Measurements from ENCODE around the gene ARSG. TPM values are rescaled to one million over a fixed set of nuclear protein-coding genes. Genes with fewer than 3 reads are reported as not detected.

The ARSG gene
- total and polyA plus RNA-seq, 10 of the 15 experiments (the other 5 are each of a cell fraction or from before 2014, with no cell fraction given), result 2.9 to 13.5 (median 7.6) TPM

DNA sequence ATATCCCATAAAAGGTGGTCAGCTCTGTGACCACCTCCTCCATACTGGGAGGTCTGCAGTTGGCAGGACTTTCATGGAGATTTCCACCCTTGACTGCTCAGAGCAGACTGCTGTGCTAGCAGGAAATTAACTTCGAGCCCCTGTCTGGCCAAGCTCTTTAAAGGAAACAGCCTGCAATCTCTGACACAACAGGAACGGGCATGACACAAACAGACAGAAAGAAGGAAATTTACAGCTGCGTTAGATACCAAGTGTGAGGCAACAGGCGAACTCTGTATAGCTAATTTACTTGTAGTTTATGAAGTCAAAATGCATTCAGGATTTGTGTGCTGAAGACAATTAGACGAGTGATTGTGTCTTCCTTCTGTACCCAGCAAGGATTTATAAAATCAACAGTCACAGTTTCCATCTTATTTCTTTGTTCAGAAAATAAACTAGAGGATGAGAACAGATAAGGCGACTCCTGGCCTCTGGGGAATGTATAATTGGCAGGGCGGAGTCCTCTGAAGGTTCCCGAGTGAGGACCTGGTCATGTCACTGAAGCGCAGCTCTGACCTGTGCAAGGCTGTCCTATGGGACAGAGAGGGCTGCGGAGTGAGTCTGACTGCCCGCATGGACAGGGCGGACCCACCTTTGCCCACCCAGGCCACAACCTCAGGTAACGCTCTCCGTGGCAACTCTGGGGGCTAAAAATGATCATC is 149.9 kb downstream of the ARSG start:
- in situ Hi-C loops (cut with MboI), result no loop called here
- POLR2A ChIA-PET, result interaction anchor here (0.7 kb wide), 1 partner anchor 15 kb away, joined by 3 read pairs; no protein-coding TSS in a partner anchor
- intact Hi-C loops (cut with micrococcal nuclease; ENCODE audit: unreplicated experiment), result no loop called here
- Histone ChIP-seq H3K27me3 (replicated peaks in 1 of 2; ENCODE audit: control insufficient read depth in 2 of 2, insufficient read depth in 2 of 2, low read length in 1 of 2) (no peaks in the 10 kb centered on the region), H3K4me3 (no peak overlapping the region), H3K9me3 (replicated peaks; ENCODE audit: control insufficient read depth, insufficient read depth, low read length) (no peaks in the 10 kb centered on the region), H4K20me1 (ENCODE audit: control insufficient read depth, insufficient read depth) (no peaks in the 10 kb centered on the region), H3K79me2 (ENCODE audit: control insufficient read depth, insufficient read depth, low read length) (no peaks in the 10 kb centered on the region), H3K9ac (ENCODE audit: control insufficient read depth, insufficient read depth, low read length) (no peak overlapping the region), H3K4me1 (ENCODE audit: control insufficient read depth, insufficient read depth, low read length) (peaks cover 31% of the 10 kb centered on the region), H3K27ac (ENCODE audit: control insufficient read depth, insufficient read depth) (no peak overlapping the region), H2AFZ (ENCODE audit: control insufficient read depth, low read depth, low read length) (no peak overlapping the region), H3K36me3 (ENCODE audit: control insufficient read depth in 2 of 2, insufficient read depth in 2 of 2, low read length in 1 of 2) (no peaks in the 10 kb centered on the region; a peak in 1 of 4 replicates), H3K4me2 (ENCODE audit: control insufficient read depth, insufficient read depth) (no peak overlapping the region)
- SMC1A ChIA-PET (ENCODE audit: uncharacterized antibody, unreplicated experiment), result interaction anchor here (2.0 to 16.5 kb wide), 3 partner anchors 9 to 178 kb away, joined by 5 to 288 read pairs (median 6); partner anchors contain the start of gene WIPI1
- no peak for ATAC-seq
- no TSS peak for BruUV-seq (replicated peaks)
- WGBS (ENCODE audit: insufficient coverage, insufficient replicate concordance, low lambda C conversion rate, missing lambda C conversion rate), result 76% methylated on average over 14 of the region's 14 CpGs
- RAD21 ChIA-PET (ENCODE audit: unreplicated experiment), result interaction anchor here (6.0 to 11.5 kb wide), 2 partner anchors 18 to 178 kb away, joined by 35 to 157 read pairs; partner anchors contain the start of gene WIPI1
- FAIRE-seq, result no peak
- CTCF ChIA-PET, result interaction anchor here (1.0 to 15.1 kb wide), 4 partner anchors 8 to 240 kb away, joined by 3 to 222 read pairs (median 4); partner anchors contain the start of gene WIPI1
- DNase-seq (ENCODE audit: low read depth, low spot score), result no peak
- no peak for TF ChIP-seq MYC (IDR thresholded peaks at IDR 0.05; ENCODE audit: insufficient read depth, insufficient read length, insufficient replicate concordance, low read length, severe bottlenecking)
- TF ChIP-seq ETV6 (conservative IDR thresholded peaks at IDR 0.05 in 1 of 2, IDR thresholded peaks at IDR 0.05 in 1 of 2; ENCODE audit: borderline replicate concordance in 1 of 2, low read depth in 1 of 2), result no peak

DNA sequence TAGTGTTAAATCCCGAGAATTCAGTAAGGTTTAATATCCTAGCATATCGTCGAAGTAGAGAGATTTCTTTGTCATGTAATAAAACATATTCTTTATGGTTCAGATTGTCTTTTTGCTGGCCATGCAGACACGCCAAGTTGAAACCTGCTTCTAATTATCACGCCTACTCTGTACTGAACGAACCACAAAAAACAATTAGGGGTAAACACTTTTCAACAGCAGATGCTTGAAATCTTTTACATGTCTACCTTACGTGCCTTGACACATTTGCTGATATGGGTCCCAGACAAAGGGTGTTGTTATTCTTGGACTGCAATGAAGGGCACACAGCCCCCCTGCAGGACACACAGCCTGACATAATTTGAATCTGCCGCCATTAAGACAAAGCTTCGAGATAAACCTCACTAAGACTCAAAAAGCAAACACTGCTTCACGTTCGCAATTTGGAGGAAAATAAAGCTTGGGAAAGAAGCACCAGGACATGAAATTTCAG is 152.7 kb downstream of the ARSG start:
- H2AFZ ChIP-seq (ENCODE audit: control insufficient read depth, low read depth, low read length), result no peak overlapping the region
- H3K4me2 ChIP-seq (ENCODE audit: control insufficient read depth, insufficient read depth), result no peak overlapping the region
- no peaks in the 10 kb centered on the region; a peak in 2 of 4 replicates for H3K36me3 ChIP-seq (ENCODE audit: control insufficient read depth in 2 of 2, insufficient read depth in 2 of 2, low read length in 1 of 2)
- H3K9me3 ChIP-seq (replicated peaks; ENCODE audit: control insufficient read depth, insufficient read depth, low read length), result no peaks in the 10 kb centered on the region
- ChIA-PET SMC1A (ENCODE audit: uncharacterized antibody, unreplicated experiment) (interaction anchor here (16.5 kb wide), 1 partner anchor 16 kb away, joined by 288 read pairs; the partner anchor contains the start of gene WIPI1), CTCF (interaction anchor here (0.6 to 15.1 kb wide), 4 partner anchors 12 to 181 kb away, joined by 3 to 222 read pairs (median 3); partner anchors contain the start of gene WIPI1), POLR2A (interaction anchor here (1.3 kb wide), 1 partner anchor 210 kb away, joined by 12 read pairs; no protein-coding TSS in a partner anchor), RAD21 (ENCODE audit: unreplicated experiment) (interaction anchor here (1.1 to 11.5 kb wide), 2 partner anchors 16 to 67 kb away, joined by 3 to 157 read pairs; partner anchors contain the start of gene WIPI1)
- no peak for FAIRE-seq
- H4K20me1 ChIP-seq (ENCODE audit: control insufficient read depth, insufficient read depth), result no peaks in the 10 kb centered on the region
- 94% methylated on average over 11 of the region's 11 CpGs for WGBS (ENCODE audit: insufficient coverage, insufficient replicate concordance, low lambda C conversion rate, missing lambda C conversion rate)
- no peak for ATAC-seq
- H3K27me3 ChIP-seq (replicated peaks in 1 of 2; ENCODE audit: control insufficient read depth in 2 of 2, insufficient read depth in 2 of 2, low read length in 1 of 2), result no peaks in the 10 kb centered on the region
- intact Hi-C loops (cut with micrococcal nuclease; ENCODE audit: unreplicated experiment) (no loop called here), in situ Hi-C loops (cut with MboI) (no loop called here)
- no peaks in the 10 kb centered on the region for H3K79me2 ChIP-seq (ENCODE audit: control insufficient read depth, insufficient read depth, low read length)
- no peak overlapping the region for H3K27ac ChIP-seq (ENCODE audit: control insufficient read depth, insufficient read depth)
- H3K9ac ChIP-seq (ENCODE audit: control insufficient read depth, insufficient read depth, low read length), result no peak overlapping the region
- no TSS peak for BruUV-seq (replicated peaks)
- H3K4me3 ChIP-seq, result no peak overlapping the region
- no peak for DNase-seq (ENCODE audit: low read depth, low spot score)
- H3K4me1 ChIP-seq (ENCODE audit: control insufficient read depth, insufficient read depth, low read length), result peaks cover 9% of the 10 kb centered on the region
- TF ChIP-seq DPF2 (IDR thresholded peaks at IDR 0.05) (no peak), KAT2A (conservative IDR thresholded peaks at IDR 0.05; ENCODE audit: control insufficient read depth, low read depth, low read length) (no peak), SUZ12 (IDR thresholded peaks at IDR 0.05; ENCODE audit: unreplicated experiment) (no peak), STAT3 (IDR thresholded peaks at IDR 0.05; ENCODE audit: low read depth, low read length) (no peak), SREBF1 (IDR thresholded peaks at IDR 0.05; ENCODE audit: low read length) (no peak), HCFC1 (IDR thresholded peaks at IDR 0.05; ENCODE audit: low read length) (no peak), MEF2A (IDR thresholded peaks at IDR 0.05; ENCODE audit: insufficient read depth, low read depth, low read length) (no peak)
- TF ChIP-seq, protein P1, sequence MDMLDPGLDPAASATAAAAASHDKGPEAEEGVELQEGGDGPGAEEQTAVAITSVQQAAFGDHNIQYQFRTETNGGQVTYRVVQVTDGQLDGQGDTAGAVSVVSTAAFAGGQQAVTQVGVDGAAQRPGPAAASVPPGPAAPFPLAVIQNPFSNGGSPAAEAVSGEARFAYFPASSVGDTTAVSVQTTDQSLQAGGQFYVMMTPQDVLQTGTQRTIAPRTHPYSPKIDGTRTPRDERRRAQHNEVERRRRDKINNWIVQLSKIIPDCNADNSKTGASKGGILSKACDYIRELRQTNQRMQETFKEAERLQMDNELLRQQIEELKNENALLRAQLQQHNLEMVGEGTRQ (IDR thresholded peaks at IDR 0.05; ENCODE audit: borderline replicate concordance, low read depth, low read length), result no peak
